AG09319 (cell line): ENCODE data around the gene PCSK6.

Experiments
- DNase-seq: peaks from one replicate; pipeline ENCODE4 v3.0.0-alpha.2; 2010; ENCODE audit warnings: low read depth; ENCODE audit errors: extremely low read depth
- TF ChIP-seq, protein P1 (sequence below): IDR thresholded peaks from 2 replicates; pipeline ENCODE4 v1.5.1; 2011; ENCODE audit warnings: low read depth, mild to moderate bottlenecking, inconsistent platforms, low read length, moderate library complexity

Gene PCSK6

GRCh38 chr15:101447168-101447533 is 42.4 kb downstream of the PCSK6 start:
- DNase-seq: no peak
- TF ChIP-seq, protein P1, sequence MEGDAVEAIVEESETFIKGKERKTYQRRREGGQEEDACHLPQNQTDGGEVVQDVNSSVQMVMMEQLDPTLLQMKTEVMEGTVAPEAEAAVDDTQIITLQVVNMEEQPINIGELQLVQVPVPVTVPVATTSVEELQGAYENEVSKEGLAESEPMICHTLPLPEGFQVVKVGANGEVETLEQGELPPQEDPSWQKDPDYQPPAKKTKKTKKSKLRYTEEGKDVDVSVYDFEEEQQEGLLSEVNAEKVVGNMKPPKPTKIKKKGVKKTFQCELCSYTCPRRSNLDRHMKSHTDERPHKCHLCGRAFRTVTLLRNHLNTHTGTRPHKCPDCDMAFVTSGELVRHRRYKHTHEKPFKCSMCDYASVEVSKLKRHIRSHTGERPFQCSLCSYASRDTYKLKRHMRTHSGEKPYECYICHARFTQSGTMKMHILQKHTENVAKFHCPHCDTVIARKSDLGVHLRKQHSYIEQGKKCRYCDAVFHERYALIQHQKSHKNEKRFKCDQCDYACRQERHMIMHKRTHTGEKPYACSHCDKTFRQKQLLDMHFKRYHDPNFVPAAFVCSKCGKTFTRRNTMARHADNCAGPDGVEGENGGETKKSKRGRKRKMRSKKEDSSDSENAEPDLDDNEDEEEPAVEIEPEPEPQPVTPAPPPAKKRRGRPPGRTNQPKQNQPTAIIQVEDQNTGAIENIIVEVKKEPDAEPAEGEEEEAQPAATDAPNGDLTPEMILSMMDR: no peak

- no peak for DNase-seq
Measured at GRCh38 chr15:101446518-101447167, 42.9 kb downstream of the PCSK6 start.

GRCh38 chr15:101445562-101446517 is 43.7 kb downstream of the PCSK6 start:
- no peak for DNase-seq
- TF ChIP-seq, protein P1: no peak; the same call in 1 of the 2 replicates

More at GRCh38 chr15:101446518-101447167, 42.9 kb downstream of the PCSK6 start:
- TF ChIP-seq, protein P1: no peak

DNA sequence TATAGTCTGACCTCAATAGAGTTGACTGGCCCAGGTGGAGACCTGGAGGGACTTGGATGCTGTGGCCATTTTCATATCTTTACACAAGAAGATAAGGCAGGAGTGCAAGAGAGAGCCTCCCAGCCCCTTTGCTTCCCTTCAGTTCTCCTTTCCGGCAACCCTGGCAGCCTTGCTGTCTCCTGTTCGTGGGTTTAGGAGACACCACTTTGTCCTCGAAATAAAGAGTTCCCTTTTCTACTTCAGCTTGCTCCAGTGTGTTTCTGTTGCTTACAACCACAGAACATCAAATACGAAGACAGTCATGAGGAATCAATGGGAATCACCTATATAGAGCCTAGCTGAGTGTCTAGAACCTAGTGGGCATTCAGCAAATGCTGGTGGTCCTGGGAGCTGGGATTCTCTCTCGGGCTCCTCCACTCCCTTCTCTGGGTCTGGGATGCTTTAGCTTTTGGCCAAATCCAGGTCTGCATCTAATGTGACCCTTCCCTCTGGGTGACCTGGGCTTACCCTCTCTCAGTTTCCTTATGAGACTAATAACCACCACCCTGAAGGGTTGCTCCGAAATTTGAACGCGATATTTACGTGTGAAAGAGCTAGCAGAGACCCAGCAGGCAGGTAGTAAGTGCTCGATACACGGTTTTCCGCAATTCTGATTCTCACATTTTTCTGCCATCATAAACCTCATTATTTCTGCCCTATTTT is 44.5 kb downstream of the PCSK6 start:
- TF ChIP-seq, protein P1: no peak
- no peak for DNase-seq

DNA sequence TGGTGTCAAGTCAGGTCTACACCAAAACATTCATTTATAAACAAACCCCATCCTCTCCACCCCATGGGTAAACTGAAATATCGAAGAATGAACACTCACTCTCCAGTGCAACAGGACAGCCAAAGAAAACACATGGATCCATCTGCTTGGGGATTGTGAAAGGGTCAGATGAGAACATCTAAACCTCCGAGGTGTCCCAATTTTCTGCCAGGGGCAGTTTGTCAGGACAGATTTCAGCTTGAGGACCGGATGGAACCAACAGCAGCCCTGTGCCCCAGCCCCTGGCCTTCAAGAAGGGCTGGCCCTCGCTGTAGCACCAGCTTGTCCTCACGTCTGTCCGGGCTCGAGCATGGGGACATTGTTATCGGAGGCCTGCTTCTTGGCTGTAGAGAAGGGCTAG is 45.5 kb downstream of the PCSK6 start:
- no peak for DNase-seq
- TF ChIP-seq, protein P1: no peak

DNA sequence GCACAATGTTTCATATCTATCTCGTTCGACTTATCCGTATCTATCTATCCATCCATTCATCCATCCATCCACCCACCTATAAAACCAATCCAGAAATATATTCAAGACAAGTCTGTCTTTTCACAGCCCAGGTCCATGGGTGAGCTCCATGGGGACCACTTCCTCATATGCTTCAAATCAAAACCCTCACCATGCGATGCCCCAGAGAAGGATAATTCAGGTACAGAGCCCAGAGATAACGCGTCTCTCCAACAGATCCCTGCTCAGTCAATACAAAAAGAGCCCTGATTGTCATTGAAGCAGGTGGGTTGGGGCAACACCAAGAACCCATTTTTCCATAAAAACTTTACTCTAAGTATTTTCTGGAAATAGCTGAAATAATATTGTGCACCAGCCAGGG is 47.2 kb downstream of the PCSK6 start:
- TF ChIP-seq, protein P1: no peak
- DNase-seq: no peak

GRCh38 chr15:101441696-101442095 is 47.8 kb downstream of the PCSK6 start:
- DNase-seq: no peak
- TF ChIP-seq, protein P1: no peak
